Measurements from ENCODE around the gene HCST.
A peak's percentile ranks its signal among the peaks of the same experiment; 100 is the strongest.

HCST gene

DNA sequence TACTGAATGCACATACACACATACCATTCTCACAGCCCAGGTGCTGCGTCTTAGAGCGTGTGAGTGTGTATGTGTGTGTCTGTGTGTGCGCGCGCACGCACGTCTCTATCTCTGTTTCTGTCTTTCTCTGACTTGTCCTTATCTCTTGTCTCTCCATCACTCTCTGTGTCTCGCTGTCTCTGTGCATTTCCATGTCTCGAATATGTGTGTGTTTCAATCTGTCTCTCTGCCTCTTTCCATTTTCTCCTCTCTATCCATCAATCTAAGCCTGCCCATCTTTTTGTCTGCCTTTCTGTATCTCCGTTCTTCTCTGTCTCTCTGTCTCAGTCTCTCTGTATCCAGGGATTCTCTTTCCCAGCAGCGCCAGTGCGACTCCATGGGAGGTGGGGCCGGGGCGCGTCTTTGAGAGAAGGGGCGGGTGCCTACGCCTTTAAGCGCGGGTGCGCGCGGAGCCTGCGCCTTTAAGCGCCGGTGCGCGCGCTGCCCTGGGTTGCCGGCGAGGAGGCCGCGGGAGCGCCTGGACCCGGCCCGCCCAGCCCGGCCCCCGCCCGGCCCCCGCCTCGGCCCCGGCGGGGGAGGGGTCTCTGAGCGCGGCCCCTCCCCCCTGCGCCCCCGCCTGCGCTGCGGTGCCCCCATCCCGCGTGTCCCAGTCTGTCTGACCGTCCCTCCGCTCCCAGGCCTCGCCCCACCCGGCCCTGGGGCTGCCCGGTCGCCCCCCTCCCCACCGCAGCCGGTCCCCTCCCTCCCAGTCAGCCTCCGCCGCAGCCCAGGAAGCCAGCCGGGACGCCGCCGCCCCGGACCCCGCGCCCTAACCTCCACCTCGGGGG lies 33.8 kb downstream of the HCST start, which contains the start of gene LRFN3:
Gene LRFN3, plus strand, starts transcription at position 464 of the 827 bp plus-strand sequence. CDS start 3,052 bp downstream, outside the sequence.
- no peak for DNase-seq (ENCODE audit: insufficient read length, low spot score)
- peak; percentile 68 for FAIRE-seq

DNA sequence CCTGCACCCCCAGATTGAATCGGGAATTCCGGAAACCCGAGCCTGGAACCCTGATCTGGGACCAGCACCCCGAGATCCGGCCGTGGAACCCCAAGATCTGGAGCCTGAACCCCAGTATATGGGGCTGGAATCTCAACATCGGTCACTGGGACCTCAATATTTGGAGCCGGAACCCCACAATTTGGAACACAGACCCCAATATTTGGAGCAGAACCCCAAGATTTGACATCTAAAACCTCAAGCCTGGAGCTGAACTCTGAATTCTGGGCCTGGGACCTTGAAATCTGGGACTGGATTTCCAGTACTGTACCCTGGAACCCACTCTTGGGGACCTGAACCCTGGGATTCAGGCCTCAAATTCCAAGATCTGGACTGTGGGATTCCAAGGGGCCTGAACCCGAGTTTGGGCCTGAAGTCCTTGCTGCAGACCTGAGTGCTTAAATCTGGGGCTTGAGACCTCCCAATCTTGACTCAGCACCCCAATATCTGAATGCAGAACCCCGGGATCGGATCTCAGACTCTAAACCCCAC lies 34.5 kb downstream of the HCST start:
- DNase-seq (ENCODE audit: insufficient read length, low spot score) (no peak), FAIRE-seq (no peak)

DNA sequence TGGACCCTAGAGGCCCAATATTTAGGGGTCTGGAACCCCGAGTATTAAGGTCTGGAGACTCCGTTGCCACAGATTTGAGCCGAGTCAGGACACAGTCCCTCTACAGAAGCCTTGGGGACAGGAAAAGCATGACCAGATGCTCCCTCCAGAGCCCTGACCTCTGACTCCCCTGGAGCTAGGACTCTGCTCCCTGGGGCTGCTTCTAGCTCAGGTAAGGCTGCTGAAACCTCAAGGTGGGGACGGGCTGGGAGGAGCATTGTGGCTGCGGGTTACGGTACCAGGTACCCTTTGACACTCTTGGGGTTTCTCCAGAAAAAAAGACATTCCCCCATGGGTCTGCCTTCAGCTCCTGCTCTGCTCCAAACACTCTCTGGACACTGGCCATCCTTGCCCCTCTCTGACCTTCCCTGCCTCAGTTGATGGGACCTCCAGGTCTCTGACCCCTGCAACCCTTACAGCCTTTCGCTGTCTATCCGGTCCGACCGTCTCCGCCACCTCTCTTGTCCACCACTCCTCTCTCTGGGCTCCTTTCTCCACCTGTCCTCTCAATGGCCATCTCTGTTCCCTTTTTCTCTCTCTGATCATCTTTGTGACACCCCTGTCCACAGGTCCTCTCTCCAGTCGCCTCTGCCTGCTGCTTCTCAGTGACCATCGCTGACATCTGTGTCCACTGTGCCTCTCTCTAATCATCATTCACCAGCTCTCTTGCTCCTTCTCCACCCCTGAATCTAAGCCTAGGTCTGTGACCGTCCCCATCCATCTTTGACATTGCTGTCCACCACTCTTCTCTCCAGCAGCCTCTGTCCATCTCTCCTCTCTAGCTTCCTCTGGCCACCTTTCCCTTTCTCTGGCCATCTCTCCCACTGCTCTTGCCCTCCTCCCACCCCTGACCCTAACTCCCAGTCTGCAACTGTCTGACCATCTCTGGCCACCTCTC lies 35.3 kb downstream of the HCST start:
- no peak for FAIRE-seq
- DNase-seq (ENCODE audit: insufficient read length, low spot score) = no peak

DNA sequence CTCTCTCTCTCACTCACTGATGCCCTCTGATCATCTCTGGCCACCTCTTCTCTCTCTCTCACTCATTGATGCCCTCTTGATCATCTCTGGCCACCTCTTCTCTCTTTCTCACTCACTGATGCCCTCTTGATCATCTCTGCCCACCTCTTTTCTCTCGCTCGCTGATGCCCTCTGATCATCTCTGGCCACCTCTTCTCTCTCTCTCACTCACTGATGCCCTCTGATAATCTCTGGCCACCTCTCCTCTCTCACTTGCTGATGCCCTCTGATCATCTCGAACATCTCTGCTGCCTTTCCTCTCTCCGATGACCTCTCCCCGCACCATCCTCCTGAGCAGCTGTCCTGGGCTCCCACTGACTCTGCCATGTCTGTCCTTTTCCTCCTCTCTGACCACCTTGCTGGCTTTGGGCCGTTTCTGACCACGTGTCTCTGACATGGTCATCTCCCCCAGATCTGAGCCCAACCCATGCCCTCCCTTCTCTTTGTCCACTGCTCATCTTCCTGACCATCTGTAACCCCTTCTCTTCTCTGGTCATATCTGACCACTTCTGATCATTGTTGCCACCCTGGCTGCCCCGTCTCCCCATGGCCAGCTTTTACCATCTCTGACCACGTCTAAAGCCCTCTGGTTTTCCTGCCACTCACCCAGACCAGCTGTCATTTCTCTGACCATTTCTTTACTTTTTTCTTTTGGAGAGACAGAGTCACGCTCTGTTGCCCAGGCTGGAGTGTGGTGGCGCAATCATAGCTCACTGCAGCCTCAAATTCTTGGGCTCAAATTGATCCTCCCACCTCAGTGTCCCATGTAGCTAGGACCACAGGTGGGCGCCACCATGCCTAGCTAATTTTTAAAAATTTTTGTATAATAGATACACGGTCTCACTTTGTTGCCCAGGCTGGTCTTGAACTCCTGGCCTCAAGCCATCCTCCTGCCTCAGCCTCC lies 36.2 kb downstream of the HCST start:
- no peak for DNase-seq (ENCODE audit: insufficient read length, low spot score)
- no peak for FAIRE-seq

DNA sequence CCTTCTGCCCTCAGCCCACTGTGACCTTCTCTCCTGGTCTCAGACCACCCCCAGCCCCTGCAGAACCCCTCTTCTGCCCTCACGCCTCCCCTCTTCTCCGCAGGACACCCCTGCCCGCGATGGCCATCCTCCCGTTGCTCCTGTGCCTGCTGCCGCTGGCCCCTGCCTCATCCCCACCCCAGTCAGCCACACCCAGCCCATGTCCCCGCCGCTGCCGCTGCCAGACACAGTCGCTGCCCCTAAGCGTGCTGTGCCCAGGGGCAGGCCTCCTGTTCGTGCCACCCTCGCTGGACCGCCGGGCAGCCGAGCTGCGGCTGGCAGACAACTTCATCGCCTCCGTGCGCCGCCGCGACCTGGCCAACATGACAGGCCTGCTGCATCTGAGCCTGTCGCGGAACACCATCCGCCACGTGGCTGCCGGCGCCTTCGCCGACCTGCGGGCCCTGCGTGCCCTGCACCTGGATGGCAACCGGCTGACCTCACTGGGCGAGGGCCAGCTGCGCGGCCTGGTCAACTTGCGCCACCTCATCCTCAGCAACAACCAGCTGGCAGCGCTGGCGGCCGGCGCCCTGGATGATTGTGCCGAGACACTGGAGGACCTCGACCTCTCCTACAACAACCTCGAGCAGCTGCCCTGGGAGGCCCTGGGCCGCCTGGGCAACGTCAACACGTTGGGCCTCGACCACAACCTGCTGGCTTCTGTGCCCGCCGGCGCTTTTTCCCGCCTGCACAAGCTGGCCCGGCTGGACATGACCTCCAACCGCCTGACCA lies 37.2 kb downstream of the HCST start:
- no peak for FAIRE-seq
- no peak for DNase-seq (ENCODE audit: insufficient read length, low spot score)

DNA sequence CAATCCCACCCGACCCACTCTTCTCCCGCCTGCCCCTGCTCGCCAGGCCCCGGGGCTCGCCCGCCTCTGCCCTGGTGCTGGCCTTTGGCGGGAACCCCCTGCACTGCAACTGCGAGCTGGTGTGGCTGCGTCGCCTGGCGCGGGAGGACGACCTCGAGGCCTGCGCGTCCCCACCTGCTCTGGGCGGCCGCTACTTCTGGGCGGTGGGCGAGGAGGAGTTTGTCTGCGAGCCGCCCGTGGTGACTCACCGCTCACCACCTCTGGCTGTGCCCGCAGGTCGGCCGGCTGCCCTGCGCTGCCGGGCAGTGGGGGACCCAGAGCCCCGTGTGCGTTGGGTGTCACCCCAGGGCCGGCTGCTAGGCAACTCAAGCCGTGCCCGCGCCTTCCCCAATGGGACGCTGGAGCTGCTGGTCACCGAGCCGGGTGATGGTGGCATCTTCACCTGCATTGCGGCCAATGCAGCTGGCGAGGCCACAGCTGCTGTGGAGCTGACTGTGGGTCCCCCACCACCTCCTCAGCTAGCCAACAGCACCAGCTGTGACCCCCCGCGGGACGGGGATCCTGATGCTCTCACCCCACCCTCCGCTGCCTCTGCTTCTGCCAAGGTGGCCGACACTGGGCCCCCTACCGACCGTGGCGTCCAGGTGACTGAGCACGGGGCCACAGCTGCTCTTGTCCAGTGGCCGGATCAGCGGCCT lies 37.9 kb downstream of the HCST start:
- FAIRE-seq (no peak), DNase-seq (ENCODE audit: insufficient read length, low spot score) (no peak)

DNA sequence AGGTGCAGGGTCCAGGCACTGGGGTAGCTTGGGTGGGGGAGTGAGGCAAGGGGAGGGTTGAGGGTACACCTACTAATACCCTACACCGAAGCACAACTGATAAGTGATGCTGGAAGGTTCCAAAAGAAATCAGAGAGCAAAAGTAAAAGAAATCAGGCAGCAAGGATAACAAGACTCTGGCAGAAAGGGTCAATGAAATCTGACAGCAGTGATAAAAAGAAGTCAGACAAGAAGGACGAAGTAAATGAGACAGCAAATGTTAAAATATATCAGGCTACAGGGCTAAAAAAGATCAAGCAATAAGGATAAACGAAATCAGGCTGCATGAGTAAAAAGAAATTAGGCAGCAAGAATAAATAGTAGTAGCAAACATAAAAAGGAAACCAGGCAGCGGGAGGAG lies 38.5 kb downstream of the HCST start:
- no peak for FAIRE-seq
- DNase-seq (ENCODE audit: insufficient read length, low spot score) = no peak

DNA sequence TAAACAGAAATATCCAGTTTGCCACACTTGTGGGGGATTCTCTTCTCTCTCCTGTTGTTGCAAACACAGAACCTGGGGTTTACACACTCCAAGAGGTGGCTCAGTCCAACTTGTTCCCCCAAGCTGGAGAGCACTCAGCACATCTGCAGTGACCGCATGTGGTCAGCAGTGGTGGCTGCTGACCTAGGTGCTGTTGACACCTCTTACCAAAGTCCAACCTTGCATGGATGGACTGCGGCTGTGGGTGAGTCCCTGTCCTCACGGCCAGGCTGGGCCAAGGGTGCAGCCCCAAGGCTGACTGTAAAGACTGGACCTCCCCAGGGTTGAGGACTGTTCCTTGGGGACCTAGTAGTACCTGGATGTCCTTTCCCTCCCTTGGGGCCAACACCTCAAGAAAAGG lies 39.9 kb downstream of the HCST start:
- DNase-seq (ENCODE audit: insufficient read length, low spot score) (no peak), FAIRE-seq (no peak)

DNA sequence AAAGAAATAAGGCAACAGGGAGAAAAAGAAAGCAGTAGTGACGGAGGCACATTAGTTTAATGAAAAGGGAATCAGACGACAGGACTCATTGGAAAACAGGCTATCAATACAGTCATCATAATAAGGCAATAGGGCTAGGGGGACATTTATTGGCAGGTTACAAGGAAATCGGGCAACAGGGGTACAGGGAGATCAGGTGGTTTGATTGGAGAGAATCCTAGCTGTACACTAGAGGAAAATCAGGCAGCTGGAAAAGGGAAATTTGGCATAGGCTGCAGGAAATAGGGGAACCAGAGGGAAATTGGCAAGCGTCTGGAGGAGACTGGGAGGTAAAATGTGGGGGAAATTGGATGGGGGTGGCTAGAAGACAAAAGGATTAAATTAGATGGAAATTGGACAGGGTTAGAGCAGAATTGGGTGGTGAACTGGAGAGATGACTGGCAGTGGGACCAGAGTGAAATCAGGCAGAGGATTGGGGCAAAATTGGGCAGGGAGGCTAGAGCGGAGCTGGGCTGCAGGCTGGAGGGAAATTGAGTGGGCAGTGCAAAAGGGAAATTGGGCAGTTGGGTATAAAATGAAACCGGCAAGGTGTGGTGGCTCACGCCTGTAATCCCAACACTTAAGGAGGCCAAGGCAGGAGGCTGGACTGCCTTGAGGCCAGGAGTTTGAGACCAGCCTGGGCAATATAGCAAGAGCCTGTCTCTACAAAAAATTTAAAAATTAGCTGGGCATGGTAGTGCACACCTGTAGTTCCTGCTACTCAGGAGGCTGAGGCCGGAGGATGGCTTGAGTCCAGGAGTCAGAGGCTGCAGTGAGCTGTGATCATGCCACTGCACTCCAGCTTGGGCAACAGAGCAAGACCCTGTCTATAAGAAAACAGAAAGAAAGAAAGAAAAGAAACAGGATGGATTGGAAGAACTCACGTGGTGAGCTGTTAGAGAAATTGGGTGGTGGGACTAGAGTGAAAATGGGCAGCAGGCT lies 41.3 kb downstream of the HCST start:
- no peak for FAIRE-seq

DNA sequence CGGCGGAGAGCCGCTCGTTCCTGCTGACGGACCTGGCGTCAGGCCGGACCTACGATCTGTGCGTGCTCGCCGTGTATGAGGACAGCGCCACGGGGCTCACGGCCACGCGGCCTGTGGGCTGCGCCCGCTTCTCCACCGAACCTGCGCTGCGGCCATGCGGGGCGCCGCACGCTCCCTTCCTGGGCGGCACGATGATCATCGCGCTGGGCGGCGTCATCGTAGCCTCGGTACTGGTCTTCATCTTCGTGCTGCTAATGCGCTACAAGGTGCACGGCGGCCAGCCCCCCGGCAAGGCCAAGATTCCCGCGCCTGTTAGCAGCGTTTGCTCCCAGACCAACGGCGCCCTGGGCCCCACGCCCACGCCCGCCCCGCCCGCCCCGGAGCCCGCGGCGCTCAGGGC lies 42.2 kb downstream of the HCST start:
- DNase-seq (ENCODE audit: insufficient read length, low spot score) (no peak), FAIRE-seq (no peak)

More for the DNA sequence above, 41.3 kb downstream of the HCST start:
- DNase-seq (ENCODE audit: insufficient read length, low spot score) = no peak

DNA sequence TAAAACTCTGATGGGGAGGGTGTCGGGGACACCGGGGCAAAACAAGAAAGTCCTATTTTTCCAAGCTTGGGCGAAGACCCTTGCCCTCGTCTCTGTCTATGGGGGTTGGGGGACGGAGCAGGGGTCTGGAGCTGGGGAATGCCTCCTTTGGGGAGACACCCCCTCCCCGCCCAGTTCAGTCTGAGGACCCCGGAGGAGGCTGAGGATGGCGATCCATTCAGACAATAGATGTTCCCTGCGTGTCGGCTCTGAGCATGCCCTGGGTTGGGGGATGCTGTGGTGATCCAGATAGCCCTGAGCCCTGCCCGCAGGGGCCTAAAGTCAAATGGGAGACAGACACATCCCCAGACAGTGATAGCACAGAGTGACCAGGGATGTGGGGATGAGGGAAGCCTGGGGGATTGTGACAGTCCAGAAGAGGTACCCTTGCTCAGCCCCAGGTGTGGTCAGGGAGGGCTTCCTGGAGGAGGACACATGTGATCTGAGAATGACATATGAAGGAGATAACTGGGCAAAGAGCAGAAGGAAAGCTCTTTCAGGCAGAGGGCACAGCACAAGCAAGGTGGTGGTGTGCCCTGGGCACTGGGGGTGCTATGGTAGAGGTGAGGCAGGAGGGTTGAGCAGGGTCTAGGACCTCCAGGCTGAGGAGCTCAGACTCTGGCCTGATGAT lies 42.9 kb downstream of the HCST start:
- DNase-seq (ENCODE audit: insufficient read length, low spot score) = no peak
- FAIRE-seq = no peak

DNA sequence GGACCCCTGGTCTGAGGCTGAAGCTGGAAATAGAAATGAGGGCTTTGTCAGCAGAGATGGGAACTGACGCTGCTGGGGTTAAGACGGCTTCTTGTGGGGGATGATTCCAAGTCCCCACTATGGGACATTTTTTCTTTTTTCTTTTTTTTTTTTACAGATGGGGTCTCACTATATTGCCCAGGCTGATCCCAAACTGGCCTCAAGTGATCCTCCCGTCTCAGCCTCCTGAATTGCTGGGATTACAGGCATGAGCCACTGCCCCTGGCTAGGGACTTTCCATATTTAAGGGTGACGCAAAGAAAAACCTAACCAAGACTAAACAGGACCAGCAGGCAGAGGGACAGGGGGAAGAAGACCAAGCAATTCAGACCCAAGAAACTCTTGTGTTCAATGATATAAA lies 43.9 kb downstream of the HCST start:
- FAIRE-seq (no peak), DNase-seq (ENCODE audit: insufficient read length, low spot score) (no peak)

DNA sequence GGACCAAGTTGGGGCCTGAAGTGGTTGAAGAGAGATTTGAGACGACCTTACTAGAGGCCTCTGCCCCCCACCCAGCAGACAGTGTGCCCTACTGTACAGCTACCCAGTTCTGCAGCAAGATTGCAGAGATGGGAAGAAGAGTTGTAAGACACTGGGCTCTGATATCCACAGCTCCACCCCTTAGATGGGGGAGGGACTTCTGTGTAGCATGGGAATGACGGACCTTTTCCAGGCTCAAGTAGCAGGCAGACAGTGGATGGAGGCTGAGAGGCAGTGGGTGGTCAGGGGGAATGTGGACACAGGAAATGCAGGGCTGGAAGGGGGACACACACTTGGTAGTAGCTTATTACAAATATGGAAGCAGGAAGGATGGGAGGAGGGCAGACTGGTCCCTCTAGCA lies 46.8 kb downstream of the HCST start:
- DNase-seq (ENCODE audit: insufficient read length, low spot score) (no peak), FAIRE-seq (no peak)
